ENCODE results near the gene PAQR5. TPM values are rescaled to one million over a fixed set of nuclear protein-coding genes. Genes with fewer than 3 reads are reported as not detected.
"Not testable (repeated sequence)": the region's sequence is repeated elsewhere in the genome, so short reads cannot be mapped to it uniquely, and the experiment has no call there.

The PAQR5 gene
- total and polyA plus RNA-seq, 7 donors: 0.08 to 0.39 (median 0.17) TPM; not detected in 1

DNA sequence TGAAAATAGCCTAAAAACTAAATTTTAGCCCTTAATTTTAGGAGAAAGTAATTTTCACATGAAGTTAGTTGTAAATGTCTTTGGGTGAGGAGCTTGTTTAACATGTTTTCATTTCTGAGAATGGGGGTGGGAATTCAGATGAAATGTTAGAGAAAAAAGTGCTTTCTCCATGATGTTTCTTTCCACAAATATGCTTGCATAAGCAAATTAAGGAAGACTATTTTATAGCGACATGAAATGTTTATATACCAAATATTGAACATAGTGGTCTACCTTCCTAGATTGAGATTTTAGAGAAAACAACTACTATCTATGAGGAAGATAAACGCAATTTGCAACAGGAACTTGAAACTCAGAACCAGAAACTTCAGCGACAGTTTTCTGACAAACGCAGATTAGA, 140.9 kb downstream of the PAQR5 start:
- ATAC-seq (no peak), DNase-seq (no peak)
- WGBS, 3 donors: 92 to 96% (median 93%) methylated on average over 4 of the region's 4 CpGs
- H3K27ac ChIP-seq: no peak overlapping the region
- no peaks in the 10 kb centered on the region for H3K9me3 ChIP-seq
- no peak overlapping the region for H3K4me3 ChIP-seq
- intact Hi-C loops (cut with DNase I): no loop called here
- no peaks in the 10 kb centered on the region for H3K4me1 ChIP-seq
- TF ChIP-seq, protein P1, sequence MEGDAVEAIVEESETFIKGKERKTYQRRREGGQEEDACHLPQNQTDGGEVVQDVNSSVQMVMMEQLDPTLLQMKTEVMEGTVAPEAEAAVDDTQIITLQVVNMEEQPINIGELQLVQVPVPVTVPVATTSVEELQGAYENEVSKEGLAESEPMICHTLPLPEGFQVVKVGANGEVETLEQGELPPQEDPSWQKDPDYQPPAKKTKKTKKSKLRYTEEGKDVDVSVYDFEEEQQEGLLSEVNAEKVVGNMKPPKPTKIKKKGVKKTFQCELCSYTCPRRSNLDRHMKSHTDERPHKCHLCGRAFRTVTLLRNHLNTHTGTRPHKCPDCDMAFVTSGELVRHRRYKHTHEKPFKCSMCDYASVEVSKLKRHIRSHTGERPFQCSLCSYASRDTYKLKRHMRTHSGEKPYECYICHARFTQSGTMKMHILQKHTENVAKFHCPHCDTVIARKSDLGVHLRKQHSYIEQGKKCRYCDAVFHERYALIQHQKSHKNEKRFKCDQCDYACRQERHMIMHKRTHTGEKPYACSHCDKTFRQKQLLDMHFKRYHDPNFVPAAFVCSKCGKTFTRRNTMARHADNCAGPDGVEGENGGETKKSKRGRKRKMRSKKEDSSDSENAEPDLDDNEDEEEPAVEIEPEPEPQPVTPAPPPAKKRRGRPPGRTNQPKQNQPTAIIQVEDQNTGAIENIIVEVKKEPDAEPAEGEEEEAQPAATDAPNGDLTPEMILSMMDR (IDR thresholded peaks at IDR 0.05): no peak
- no peaks in the 10 kb centered on the region for H3K27me3 ChIP-seq (ENCODE audit: insufficient read depth in 3 of 3, low read length in 2 of 3)
- no peaks in the 10 kb centered on the region for H3K36me3 ChIP-seq (ENCODE audit: insufficient read depth in 1 of 2, low read depth in 1 of 2)

DNA sequence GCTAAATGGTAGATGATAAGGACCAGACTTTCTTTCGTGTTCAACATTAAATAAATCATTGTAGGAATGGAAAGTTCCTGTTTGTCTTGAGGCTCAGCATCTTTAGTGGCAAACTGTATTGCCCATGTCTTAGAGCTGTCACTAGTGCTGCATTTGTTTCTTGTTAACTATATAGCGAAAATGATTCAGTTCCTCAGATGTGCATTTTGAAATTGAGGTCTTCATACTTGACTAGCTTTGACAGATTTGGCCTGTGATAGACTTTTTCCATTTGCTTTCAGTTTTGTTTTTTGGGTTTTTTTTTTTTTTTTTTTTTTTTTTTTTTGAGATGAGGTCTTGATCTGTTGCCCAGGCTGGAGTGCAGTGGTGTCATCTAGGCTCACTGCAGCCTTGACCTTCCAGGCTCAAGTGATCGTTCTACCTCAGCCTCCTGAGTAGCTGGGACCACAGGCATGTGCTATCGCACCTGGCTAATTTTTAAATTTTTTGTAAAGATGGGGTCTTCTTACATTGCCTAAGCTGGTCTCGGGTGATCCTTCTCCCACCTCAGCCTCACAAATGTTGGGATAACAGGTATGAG, 144.4 kb downstream of the PAQR5 start:
- H3K9me3 ChIP-seq: no peaks in the 10 kb centered on the region
- no peak for ATAC-seq
- no peak overlapping the region for H3K27ac ChIP-seq
- no peaks in the 10 kb centered on the region for H3K4me1 ChIP-seq
- 92 to 96% (median 95%) methylated on average over 5 of the region's 5 CpGs for WGBS, 3 donors
- intact Hi-C loops (cut with DNase I): no loop called here
- no peak for DNase-seq
- no peak overlapping the region for H3K4me3 ChIP-seq
- TF ChIP-seq, protein P1 (IDR thresholded peaks at IDR 0.05): no peak
- H3K36me3 ChIP-seq (ENCODE audit: insufficient read depth in 1 of 2, low read depth in 1 of 2): no peaks in the 10 kb centered on the region
- no peaks in the 10 kb centered on the region for H3K27me3 ChIP-seq (ENCODE audit: insufficient read depth in 3 of 3, low read length in 2 of 3)

DNA sequence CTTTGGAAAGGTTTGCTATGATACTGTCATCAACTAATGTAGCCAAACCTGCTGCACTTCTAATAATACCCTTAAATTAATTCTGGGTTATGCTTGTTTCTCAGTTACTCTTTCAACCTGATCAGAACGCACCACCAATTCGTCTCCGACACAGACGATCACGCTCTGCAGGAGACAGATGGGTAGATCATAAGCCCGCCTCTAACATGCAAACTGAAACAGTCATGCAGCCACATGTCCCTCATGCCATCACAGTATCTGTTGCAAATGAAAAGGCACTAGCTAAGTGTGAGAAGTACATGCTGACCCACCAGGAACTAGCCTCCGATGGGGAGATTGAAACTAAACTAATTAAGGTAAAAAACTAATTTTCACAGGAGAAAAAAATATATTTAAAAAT, 146.0 kb downstream of the PAQR5 start:
- no peak overlapping the region for H3K4me3 ChIP-seq
- H3K9me3 ChIP-seq: no peaks in the 10 kb centered on the region
- ATAC-seq (no peak), DNase-seq (no peak)
- no peaks in the 10 kb centered on the region for H3K4me1 ChIP-seq
- no peak overlapping the region for H3K27ac ChIP-seq
- TF ChIP-seq, protein P1 (IDR thresholded peaks at IDR 0.05): no peak
- 95 to 97% (median 96%) methylated on average over 7 of the region's 7 CpGs for WGBS, 3 donors
- no peaks in the 10 kb centered on the region for H3K27me3 ChIP-seq (ENCODE audit: insufficient read depth in 3 of 3, low read length in 2 of 3)
- no peaks in the 10 kb centered on the region for H3K36me3 ChIP-seq (ENCODE audit: insufficient read depth in 1 of 2, low read depth in 1 of 2)
- intact Hi-C loops (cut with DNase I): no loop called here

DNA sequence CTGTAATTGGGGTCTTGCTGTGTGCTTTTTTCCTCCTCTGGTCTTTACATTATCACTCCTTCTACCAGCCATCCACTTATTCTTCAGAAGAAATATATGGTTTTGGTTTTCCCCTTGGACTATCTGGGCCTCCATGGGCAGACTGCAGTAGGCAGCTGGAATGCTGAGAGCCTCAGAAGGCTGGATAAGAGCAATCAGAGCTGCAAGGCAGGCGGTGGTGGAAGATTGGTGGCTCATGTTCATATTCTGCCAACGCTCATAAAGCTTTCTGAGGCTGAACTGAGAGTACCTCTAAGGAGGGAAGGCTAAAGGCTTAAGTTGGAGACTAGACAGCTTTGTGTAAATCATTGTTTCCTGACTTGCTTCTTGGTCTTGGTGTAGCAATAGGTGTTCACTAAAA, 148.2 kb downstream of the PAQR5 start:
- H3K27ac ChIP-seq: no peak overlapping the region
- TF ChIP-seq, protein P1 (IDR thresholded peaks at IDR 0.05): no peak
- no peaks in the 10 kb centered on the region for H3K4me1 ChIP-seq
- WGBS, 3 donors: 84 to 95% (median 90%) methylated on average over 2 of the region's 2 CpGs
- intact Hi-C loops (cut with DNase I): no loop called here
- no peak for DNase-seq
- H3K27me3 ChIP-seq (ENCODE audit: insufficient read depth in 3 of 3, low read length in 2 of 3): no peaks in the 10 kb centered on the region
- no peak for ATAC-seq
- no peaks in the 10 kb centered on the region for H3K9me3 ChIP-seq
- H3K4me3 ChIP-seq: no peak overlapping the region
- no peaks in the 10 kb centered on the region for H3K36me3 ChIP-seq (ENCODE audit: insufficient read depth in 1 of 2, low read depth in 1 of 2)

DNA sequence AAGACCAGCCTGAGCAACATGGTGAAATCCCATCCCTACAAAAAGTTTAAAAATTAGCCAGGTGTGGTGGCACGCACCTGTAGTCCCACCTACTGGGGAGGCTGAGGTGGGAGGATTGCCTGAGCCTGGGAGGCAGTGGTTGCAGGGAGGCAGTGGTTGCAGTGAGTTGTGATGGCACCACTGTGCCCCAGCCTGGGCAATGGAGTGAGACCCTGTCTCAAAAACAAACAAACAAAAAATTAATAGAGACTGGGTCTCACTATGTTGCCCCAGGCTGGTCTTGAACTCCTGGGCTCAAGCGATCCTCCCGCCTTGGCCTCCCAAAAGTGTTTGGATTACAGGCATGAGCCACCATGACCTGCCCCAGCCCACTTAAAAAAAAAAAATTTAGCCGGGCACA, 151.5 kb downstream of the PAQR5 start:
- H3K4me3 ChIP-seq; ATAC-seq; H3K27ac ChIP-seq; intact Hi-C loops (cut with DNase I); H3K9me3 ChIP-seq; H3K27me3 ChIP-seq (ENCODE audit: insufficient read depth in 3 of 3, low read length in 2 of 3); DNase-seq; H3K4me1 ChIP-seq: not testable (repeated sequence)
- peaks cover 0 to 19% of the 10 kb centered on the region in 2 donors for H3K36me3 ChIP-seq (ENCODE audit: insufficient read depth in 1 of 2, low read depth in 1 of 2)
- whole genome bisulfite sequencing, 3 donors: 94 to 99% (median 98%) methylated on average over 4 of the region's 4 CpGs
